Renal cortex interstitium (tissue), 11 donors: ENCODE results near the gene MRPS35. TPM values are rescaled to one million over a fixed set of nuclear protein-coding genes. Genes with fewer than 3 reads are reported as not detected.

Experiments
- DNase-seq, 11 donors: peaks; one replicate each; pipeline ENCODE4 v3.0.0-alpha.2; 2013; ENCODE audit warnings: low read depth in 9 of 11, low spot score in 4 of 11; ENCODE audit errors: extremely low read depth in 1 of 11
- polyA plus RNA-seq, 3 donors: library from polyadenylated mRNA; unstranded; fragments of 120-200 nt; gene quantifications; one replicate each; pipeline ENCODE4 v1.2.1, GENCODE V29; 2013; ENCODE audit not compliant: insufficient read length in 3 of 3

MRPS35 gene
- polyA plus RNA-seq, 3 donors, result 72.0 to 88.0 (median 74.9) TPM

DNA sequence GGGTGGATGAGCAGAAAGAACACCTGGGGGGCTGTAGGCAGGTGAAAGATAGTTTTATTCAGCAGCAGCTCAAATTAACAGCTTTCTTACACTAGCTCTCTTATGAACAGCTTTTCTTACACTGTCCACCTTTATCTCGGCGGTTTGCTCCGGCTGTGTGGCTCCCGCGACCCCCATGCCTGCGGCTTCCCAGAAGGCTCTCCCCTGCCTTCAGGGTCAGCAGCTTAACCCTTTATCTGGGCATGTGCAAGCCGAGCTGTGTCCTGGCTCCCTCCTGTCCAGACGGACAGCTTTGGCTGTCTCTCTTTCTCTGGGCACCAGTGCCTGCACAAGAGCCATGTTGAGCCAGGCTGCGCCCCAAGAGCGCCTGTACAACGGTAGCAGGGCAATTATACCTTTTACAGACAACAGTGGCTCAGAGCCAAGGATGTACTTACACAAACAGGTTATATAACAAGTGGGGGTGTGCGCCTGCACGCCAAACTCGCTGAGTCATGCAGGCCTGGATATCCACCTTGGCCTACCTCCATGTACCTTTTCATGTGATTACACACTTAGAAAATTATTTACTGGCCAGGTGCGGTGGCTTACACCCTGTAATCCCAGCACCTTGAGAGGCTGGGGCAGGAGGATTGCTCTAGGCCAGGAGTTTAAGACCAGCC is 40.9 kb downstream of the MRPS35 start:
- no peak for DNase-seq

DNA sequence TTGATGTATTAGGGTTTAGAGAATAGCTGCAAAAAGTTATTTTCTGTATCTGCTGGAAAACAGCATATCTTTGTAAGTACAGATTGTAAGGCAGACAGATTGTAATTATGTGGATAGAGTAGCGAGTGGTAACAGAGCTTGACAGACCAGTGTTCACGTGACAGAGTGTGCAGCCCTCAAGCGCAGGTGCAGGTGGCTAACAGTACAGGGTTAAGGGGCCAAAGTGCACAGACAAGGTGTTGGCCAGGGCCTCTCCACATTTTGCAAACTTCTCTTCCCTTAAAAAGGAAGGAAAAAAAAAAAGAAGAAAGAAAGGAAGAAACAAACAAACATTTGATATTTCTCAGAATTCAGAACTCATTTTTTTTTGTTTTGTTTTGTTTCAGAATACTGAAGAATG is 44.2 kb downstream of the MRPS35 start:
- DNase-seq, result no peak

- no peak for DNase-seq
Measured at GRCh38 chr12:27756670-27757195, 46.1 kb downstream of the MRPS35 start.

- DNase-seq, result no peak
Measured at GRCh38 chr12:27762757-27763156, 52.1 kb downstream of the MRPS35 start.

GRCh38 chr12:27766587-27766986 is 56.0 kb downstream of the MRPS35 start:
- no peak for DNase-seq

- no peak for DNase-seq
Measured at GRCh38 chr12:27769142-27769673, 58.6 kb downstream of the MRPS35 start.

GRCh38 chr12:27771481-27772327 is 61.1 kb downstream of the MRPS35 start:
- no peak for DNase-seq

GRCh38 chr12:27772328-27773049 is 61.9 kb downstream of the MRPS35 start:
- no peak for DNase-seq

- DNase-seq, result no peak
Measured at GRCh38 chr12:27777141-27777540, 66.5 kb downstream of the MRPS35 start.

- DNase-seq, result no peak
Measured at GRCh38 chr12:27778206-27778605, 67.6 kb downstream of the MRPS35 start.

DNA sequence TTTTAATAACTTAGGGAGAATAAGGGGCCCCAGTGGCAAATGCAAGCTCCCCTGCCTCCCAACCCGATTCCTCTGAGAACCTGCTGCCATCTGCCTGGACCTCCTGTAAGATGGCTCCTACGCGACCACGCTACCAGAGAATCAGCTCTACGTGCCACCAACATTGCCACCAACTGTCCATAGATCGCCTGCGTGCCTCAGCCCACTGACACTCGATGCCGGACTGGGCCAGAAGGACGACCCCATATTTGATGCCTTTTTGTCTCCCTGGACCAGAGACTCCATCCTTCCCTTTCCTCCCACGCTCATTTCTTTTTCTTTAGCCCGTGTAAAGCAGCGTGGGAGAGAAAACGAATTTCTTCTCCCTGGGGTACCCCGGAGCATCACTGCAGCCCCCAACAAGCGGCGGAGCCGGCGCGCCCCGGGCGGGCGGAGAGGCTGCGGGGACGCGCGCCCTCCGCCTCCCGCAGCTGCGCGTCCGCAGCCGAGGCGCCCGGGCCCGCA is 68.8 kb downstream of the MRPS35 start:
- peak in 4 of 11 donors; percentile 24 to 26 (median 24) for DNase-seq

DNA sequence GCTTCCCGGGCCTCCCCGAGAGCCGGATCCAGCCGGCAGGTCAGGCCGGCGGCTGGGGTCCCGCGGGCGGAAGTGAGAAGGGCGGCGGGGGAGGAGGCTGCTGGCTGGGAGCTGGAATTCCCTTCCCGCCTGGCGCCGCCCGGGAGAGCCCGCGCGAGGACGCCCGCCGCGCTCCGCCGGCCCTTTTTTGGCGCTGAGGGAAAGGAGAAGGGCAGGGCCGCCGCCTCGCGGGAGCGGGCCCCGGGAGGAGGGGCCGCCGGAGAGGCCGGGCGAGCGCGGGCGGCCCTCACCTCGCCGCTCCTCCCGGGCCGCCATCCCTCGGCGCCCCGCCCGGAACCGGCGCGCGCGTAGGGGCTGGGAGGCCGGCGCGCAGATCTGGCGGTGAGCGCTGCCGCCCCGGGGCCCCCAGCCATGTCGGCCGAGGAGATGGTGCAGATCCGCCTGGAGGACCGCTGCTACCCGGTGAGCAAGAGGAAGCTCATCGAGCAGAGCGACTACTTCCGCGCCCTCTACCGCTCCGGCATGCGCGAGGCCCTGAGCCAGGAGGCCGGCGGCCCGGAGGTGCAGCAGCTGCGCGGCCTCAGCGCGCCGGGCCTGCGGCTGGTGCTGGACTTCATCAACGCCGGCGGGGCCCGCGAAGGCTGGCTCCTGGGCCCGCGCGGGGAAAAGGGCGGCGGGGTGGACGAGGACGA is 69.4 kb downstream of the MRPS35 start, which contains the start of the genes KLHL42 and MANSC4:
Gene KLHL42 (plus strand): TSS at position 314 of the 692 bp plus-strand sequence. CDS start 98 bp downstream, at position 412.
Gene MANSC4 (minus strand): TSS at position 317 of the 692 bp plus-strand sequence. CDS start 8,960 bp downstream, outside the sequence.
- DNase-seq, result peak in 10 of 11 donors; percentile 41 to 73 (median 64)

GRCh38 chr12:27780612-27781408 is 70.2 kb downstream of the MRPS35 start:
- DNase-seq, result peak in 6 of 11 donors; percentile 14 to 32 (median 23)

- DNase-seq, result peak in 1 of 11 donors; percentile 16
Measured at GRCh38 chr12:27781680-27782079, 71.0 kb downstream of the MRPS35 start.

GRCh38 chr12:27782481-27782880 is 71.8 kb downstream of the MRPS35 start:
- no peak for DNase-seq

DNA sequence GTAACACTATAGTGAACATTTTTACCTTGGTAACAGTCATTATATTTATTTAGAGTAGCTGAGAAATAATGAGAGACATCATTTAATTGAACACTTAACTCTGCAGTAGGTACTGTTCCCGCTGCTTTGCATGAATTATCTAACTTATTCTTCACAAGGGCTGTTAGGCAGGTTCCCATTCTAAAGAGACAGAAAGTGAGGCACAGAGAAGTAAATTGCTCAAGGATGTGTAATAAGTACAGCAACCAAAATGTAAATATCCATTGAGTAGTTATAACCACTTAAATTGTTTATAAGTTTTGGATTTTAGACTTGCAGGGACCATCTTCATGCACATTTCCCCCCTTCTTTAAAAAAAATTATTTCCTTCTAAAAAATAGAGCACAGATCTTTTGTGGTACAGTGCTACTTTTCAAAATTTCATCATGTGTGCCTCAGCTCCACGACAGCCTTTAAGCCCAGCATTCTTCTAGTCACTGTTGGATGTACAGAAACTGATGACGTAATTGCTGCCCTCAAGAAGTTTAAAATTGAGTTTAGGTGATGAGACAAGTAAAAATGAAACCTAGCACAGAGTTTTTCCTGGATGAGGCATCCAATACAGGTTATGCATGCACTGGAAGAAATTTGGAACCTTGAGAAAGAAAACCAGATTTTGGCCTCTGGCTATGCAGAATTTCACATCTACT is 75.4 kb downstream of the MRPS35 start:
- DNase-seq, result no peak

DNA sequence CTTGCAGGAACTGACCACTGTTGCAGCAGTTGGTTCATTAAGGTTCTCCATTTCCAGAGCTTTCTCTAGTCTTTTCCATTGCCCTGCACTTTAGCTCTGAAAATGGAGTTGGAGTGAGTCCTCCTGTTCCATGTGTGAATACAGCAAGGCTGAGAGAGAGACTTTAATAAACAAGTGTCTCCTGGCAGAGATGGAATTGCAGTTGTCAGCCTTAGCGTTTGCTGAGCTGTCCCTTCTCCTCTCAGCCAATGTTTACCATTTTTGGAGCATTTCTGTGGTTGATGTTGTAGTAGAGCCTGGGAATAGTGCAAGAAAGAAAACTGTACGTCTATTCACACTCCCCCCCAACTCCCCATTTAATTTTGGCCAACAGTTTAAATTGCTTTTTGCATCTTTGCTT is 76.9 kb downstream of the MRPS35 start:
- DNase-seq, result no peak
